Esophagus muscularis mucosa (tissue), 4 donors: ENCODE data around the gene NELFA. TPM values are rescaled to one million over a fixed set of nuclear protein-coding genes. Genes with fewer than 3 reads are reported as not detected.

Experiments
- DNase-seq: peaks from one replicate; pipeline ENCODE4 v3.0.0-alpha.2; 2017; ENCODE audit errors: extremely low spot score
- H3K27ac ChIP-seq, 4 donors: fragments of 200-600 bp; sonication (generic); replicated peaks in 1 of 4; 1 replicate in 3 of 4; 2 replicates in 1 of 4; pipeline ENCODE4 v1.5.1; 2016 to 2019; ENCODE audit warnings: mild to moderate bottlenecking in 1 of 4
- H3K27me3 ChIP-seq, 4 donors: fragments of 200-600 bp; sonication (generic); one replicate each; pipeline versions ENCODE4 v1.5.1 to v1.6.0; 2016 to 2019
- H3K36me3 ChIP-seq, 4 donors: fragments of 200-600 bp; sonication (generic); one replicate each; pipeline ENCODE4 v1.5.1; 2016 to 2019
- H3K4me1 ChIP-seq, 4 donors: fragments of 200-600 bp; sonication (generic); one replicate each; pipeline ENCODE4 v1.5.1; 2016 to 2019
- H3K4me3 ChIP-seq, 4 donors: fragments of 200-600 bp; sonication (generic); 1 replicate in 2 of 4; 2 replicates in 2 of 4; pipeline ENCODE4 v1.5.1; 2016 to 2019; ENCODE audit warnings: mild to moderate bottlenecking in 4 of 4, moderate library complexity in 1 of 4
- H3K9me3 ChIP-seq, 4 donors: fragments of 200-600 bp; sonication (generic); 1 replicate in 3 of 4; 2 replicates in 1 of 4; pipeline ENCODE4 v1.5.1; 2016 to 2019
- CTCF ChIP-seq, 3 experiments: fragments of 200-600 bp in 2 of 3; fragments of 450-650 bp in 1 of 3; sonication (generic) in 2 of 3; IDR thresholded peaks; one replicate each; pipeline ENCODE4 v1.5.1; 2017 to 2019; ENCODE audit warnings: antibody characterized with exemption in 3 of 3, mild to moderate bottlenecking in 2 of 3, moderate library complexity in 1 of 3
- EP300 ChIP-seq: sonication (generic); formaldehyde crosslinking; IDR thresholded peaks from one replicate; pipeline ENCODE4 v1.6.1; 2017; ENCODE audit warnings: antibody characterized with exemption
- POLR2A ChIP-seq: fragments of 450-650 bp; IDR thresholded peaks from one replicate; pipeline ENCODE4 v1.6.1; 2017; ENCODE audit warnings: antibody characterized with exemption, moderate library complexity, mild to moderate bottlenecking, low read depth
- POLR2AphosphoS5 ChIP-seq, 2 donors: sonication (generic); formaldehyde crosslinking; IDR thresholded peaks; one replicate each; pipeline ENCODE4 v1.6.1; 2017; ENCODE audit warnings: antibody characterized with exemption in 2 of 2
- WGBS: methylation state at CpG from one replicate; pipeline ENCODE4 v1.1.5; 2018; 5-methylcytosine and 5-hydroxymethylcytosine counted together
- intact Hi-C: fragments of 100-400 bp; cut with DNase I; formaldehyde crosslinking; loops from one replicate; pipeline ENCODE4 v1.15.1; 2023
- total RNA-seq, 4 donors: library from RNA; depleted of rRNA; stranded (reverse); fragments of >200 nt; gene quantifications; one replicate each; pipeline versions ENCODE4 v1.1.0 to v1.2.1, GENCODE V29; 2016

The NELFA gene
- total RNA-seq, 4 donors from 2014 or later = 15.4 to 23.7 (median 18.7) TPM

- Histone ChIP-seq H3K9me3 (no peaks in the 10 kb centered on the region), H3K27ac (no peak overlapping the region), H3K4me3 (no peak overlapping the region), H3K27me3 (no peaks in the 10 kb centered on the region), H3K4me1 (peaks cover 0 to 11% (median 7%) of the 10 kb centered on the region in 4 donors), H3K36me3 (peaks cover 10 to 73% (median 41%) of the 10 kb centered on the region in 4 donors)
- TF ChIP-seq EP300 = no peak
- TF ChIP-seq CTCF (IDR thresholded peaks at IDR 0.05) = no peak
- no peak for TF ChIP-seq POLR2A
- TF ChIP-seq POLR2AphosphoS5 (IDR thresholded peaks at IDR 0.05) = no peak
- no peak for DNase-seq
- 97% methylated on average over 6 of the region's 7 CpGs for WGBS
- intact Hi-C loops = no loop called here
Measured at GRCh38 chr4:1940566-1940965, 68.2 kb downstream of the NELFA start.

- H3K9me3 ChIP-seq = no peaks in the 10 kb centered on the region
- DNase-seq = no peak
- H3K4me1 ChIP-seq = peaks cover 0 to 11% (median under 1%) of the 10 kb centered on the region in 4 donors
- TF ChIP-seq CTCF (IDR thresholded peaks at IDR 0.05) (no peak), POLR2AphosphoS5 (IDR thresholded peaks at IDR 0.05) (no peak), EP300 (no peak)
- intact Hi-C loops = no loop called here
- H3K27me3 ChIP-seq = no peaks in the 10 kb centered on the region
- H3K4me3 ChIP-seq = no peak overlapping the region
- 82% methylated on average over 11 of the region's 11 CpGs for WGBS
- H3K36me3 ChIP-seq = peaks cover 14 to 80% (median 47%) of the 10 kb centered on the region in 4 donors
- H3K27ac ChIP-seq = no peak overlapping the region
Measured at GRCh38 chr4:1939664-1940509, 68.9 kb downstream of the NELFA start.

GRCh38 chr4:1938027-1938426 is 70.7 kb downstream of the NELFA start:
- Histone ChIP-seq H3K9me3 (no peaks in the 10 kb centered on the region), H3K4me3 (no peak overlapping the region), H3K36me3 (peaks cover 18 to 72% (median 49%) of the 10 kb centered on the region in 4 donors), H3K4me1 (peaks cover 0 to 11% (median 0%) of the 10 kb centered on the region in 4 donors), H3K27ac (no peak overlapping the region), H3K27me3 (no peaks in the 10 kb centered on the region)
- intact Hi-C loops = no loop called here
- no peak for TF ChIP-seq EP300
- no peak for TF ChIP-seq POLR2A
- TF ChIP-seq CTCF (IDR thresholded peaks at IDR 0.05) = no peak
- TF ChIP-seq POLR2AphosphoS5 (IDR thresholded peaks at IDR 0.05) = no peak
- WGBS = 92% methylated on average over 8 of the region's 8 CpGs
- DNase-seq = no peak

- no peak for DNase-seq
- 94% methylated on average over 3 of the region's 3 CpGs for WGBS
- intact Hi-C loops = no loop called here
- H3K27me3 ChIP-seq = no peaks in the 10 kb centered on the region
- H3K4me3 ChIP-seq = no peak overlapping the region
- TF ChIP-seq EP300 (no peak), CTCF (IDR thresholded peaks at IDR 0.05) (no peak), POLR2AphosphoS5 (IDR thresholded peaks at IDR 0.05) (no peak), POLR2A (no peak)
- H3K4me1 ChIP-seq = peaks cover 0 to 11% (median 0%) of the 10 kb centered on the region in 4 donors
- no peak overlapping the region for H3K27ac ChIP-seq
- H3K9me3 ChIP-seq = no peaks in the 10 kb centered on the region
- peaks cover 22 to 72% (median 49%) of the 10 kb centered on the region in 4 donors for H3K36me3 ChIP-seq
Measured at GRCh38 chr4:1937550-1937949, 71.2 kb downstream of the NELFA start.
